T-helper 1 cell treated with Interleukin-12 subunit alpha and Interleukin-12 subunit beta and Interleukin-4 antibody, amounts not matched to agents 30 ng/mL and 1 ng/mL, for 36 hours (primary cell): ENCODE results near the gene ALKBH3. TPM values are rescaled to one million over a fixed set of nuclear protein-coding genes. Genes with fewer than 3 reads are reported as not detected.

Experiments
- intact Hi-C: fragments of 100-400 bp; cut with micrococcal nuclease; formaldehyde crosslinking; loops from one replicate; pipeline ENCODE4 v1.15.1; 2024
- total RNA-seq: library from RNA; stranded (reverse); gene quantifications from 2 replicates; pipeline ENCODE4 v1.2.3, GENCODE V29; 2022

ALKBH3 gene
- 27.9 and 33.0 TPM in 2 replicates for total RNA-seq

GRCh38 chr11:43880640-43881159 is at the start of gene ALKBH3:
Gene ALKBH3, plus strand, starts transcription at chr11:43880831. Its CDS starts 1,822 bp downstream, at chr11:43882653.
- intact Hi-C loops, result loop anchor here (1.0 to 5.0 kb wide), 10 partner anchors 10 to 568 kb away; partner anchors contain the start of genes ACCS, API5, EXT2 and HSD17B12

DNA sequence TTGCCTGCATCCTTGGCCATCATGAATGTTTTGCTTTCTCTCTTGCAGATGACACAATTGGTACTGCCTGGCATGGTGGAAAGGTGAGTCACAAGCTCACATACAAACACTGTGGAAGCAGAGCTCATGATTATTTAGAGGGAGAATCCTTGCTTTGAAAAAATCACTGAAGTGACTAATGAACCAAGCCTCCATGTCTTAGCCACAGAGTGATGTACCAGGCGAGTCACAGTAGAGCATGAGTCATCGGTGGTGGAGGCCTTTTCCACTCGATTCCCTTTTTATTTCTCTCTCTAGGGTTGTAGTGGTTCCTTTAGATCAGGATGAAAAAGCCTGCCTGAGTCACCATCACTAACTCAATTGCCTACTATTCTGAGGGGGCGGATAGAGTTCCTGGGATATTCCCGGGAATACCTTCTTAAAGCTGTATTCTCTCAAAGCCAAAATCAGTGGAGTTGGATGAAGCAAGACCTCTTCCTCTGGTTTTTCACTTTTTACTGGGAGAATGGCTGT is 49.6 kb upstream of the ALKBH3 start:
- intact Hi-C loops, result loop anchor here (1.0 kb wide), 1 partner anchor 38 kb away; no protein-coding TSS in a partner anchor

DNA sequence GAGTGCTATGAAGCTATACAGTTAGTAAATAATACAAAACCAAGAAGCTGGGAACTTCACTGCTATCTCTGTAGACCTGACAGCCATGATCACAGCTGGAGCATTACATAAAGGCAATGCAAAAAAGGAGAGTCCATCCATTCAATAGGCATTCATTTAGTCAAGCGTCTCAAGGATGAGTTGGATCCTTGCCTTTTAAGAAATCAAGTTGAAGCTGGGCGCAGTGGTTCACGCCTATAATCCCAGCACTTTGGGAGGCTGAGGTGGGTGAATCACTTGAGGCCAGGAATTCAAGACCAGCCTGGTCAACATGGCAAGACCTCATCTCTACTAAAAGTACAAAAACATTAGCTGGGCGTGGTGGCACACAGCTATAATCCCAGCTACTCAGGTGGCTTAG is 48.1 kb upstream of the ALKBH3 start:
- intact Hi-C loops, result no loop called here

GRCh38 chr11:43833657-43834073 is 47.0 kb upstream of the ALKBH3 start:
- intact Hi-C loops, result no loop called here

- intact Hi-C loops, result no loop called here
Measured at GRCh38 chr11:43834286-43834685, 46.3 kb upstream of the ALKBH3 start.

DNA sequence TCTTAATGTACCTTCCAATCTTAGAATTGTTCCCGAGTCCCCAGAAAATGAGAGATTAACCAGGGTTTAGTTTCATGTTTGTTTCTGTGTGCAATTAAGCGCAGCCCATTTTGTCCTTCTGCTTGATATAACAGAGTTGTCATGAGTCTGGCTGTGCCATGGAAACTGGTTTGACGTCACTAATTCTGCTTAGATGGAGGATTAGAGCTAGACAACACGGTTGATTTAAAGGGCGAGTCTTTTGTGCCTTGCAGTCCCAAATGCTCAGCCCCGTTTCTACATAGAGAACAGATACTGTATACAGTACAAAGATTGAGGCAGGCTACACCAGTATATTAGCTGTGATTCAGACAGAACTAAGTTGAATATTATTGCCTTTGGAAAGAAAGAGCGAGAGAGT is 45.5 kb upstream of the ALKBH3 start:
- intact Hi-C loops, result no loop called here

DNA sequence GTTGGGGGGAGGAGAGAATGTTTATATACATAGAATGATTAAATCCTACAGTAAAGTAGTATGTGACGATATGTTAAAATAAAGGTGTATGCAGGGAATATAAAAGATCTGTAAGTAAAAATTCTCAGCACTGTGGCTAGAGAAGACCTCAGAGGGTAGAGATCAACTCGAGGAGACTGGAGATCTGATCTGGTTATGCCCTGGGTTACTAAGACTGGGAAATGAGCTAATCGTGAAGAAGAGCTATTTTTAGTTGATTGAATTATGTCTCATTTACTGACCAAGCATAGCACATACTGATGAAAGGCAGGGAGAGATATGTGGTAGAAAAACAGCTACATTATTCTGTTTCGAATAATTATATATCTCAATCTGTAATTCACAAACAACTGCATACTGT is 42.8 kb upstream of the ALKBH3 start:
- intact Hi-C loops, result no loop called here

- intact Hi-C loops, result no loop called here
Measured at GRCh38 chr11:43842021-43842420, 38.6 kb upstream of the ALKBH3 start.

GRCh38 chr11:43845816-43846215 is 34.8 kb upstream of the ALKBH3 start:
- intact Hi-C loops, result no loop called here

GRCh38 chr11:43852057-43852636 is 28.5 kb upstream of the ALKBH3 start:
- intact Hi-C loops, result loop anchor here (1.0 to 5.0 kb wide), 9 partner anchors 17 to 1080 kb away; partner anchors contain the start of genes ALKBH3, API5 and HSD17B12

DNA sequence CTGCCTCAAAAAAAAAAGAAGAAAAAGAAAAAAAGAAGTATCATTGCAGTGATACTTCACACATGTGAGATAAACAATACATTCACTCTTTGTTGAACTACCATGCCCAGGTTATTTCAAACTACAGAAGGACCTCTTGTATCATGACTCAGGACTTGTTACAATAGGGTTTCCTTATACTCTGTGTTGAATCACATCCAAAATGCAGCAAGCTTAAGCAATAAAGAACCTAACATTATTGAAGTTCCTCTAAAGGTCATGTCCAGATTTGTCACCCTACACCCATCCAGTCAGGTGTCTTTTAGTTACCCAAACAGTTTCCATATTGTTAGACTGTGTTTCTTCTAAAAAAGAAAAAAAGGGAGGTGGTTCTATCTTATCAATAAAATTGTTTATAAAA is 26.9 kb upstream of the ALKBH3 start:
- intact Hi-C loops, result loop anchor here (2.0 to 5.0 kb wide), 4 partner anchors 171 to 1081 kb away; partner anchors contain the start of gene HSD17B12

GRCh38 chr11:43856993-43857392 is 23.6 kb upstream of the ALKBH3 start:
- intact Hi-C loops, result no loop called here

- intact Hi-C loops, result loop anchor here (10.0 kb wide), 1 partner anchor 706 kb away; no protein-coding TSS in a partner anchor
Measured at GRCh38 chr11:43861141-43861540, 19.5 kb upstream of the ALKBH3 start.

- intact Hi-C loops, result loop anchor here (5.0 to 10.0 kb wide), 2 partner anchors 509 to 712 kb away; partner anchors contain the start of gene TTC17
Measured at GRCh38 chr11:43866520-43866919, 14.1 kb upstream of the ALKBH3 start.

- intact Hi-C loops, result loop anchor here (5.0 to 10.0 kb wide), 2 partner anchors 510 to 712 kb away; partner anchors contain the start of gene TTC17
Measured at GRCh38 chr11:43866969-43867368, 13.7 kb upstream of the ALKBH3 start.

DNA sequence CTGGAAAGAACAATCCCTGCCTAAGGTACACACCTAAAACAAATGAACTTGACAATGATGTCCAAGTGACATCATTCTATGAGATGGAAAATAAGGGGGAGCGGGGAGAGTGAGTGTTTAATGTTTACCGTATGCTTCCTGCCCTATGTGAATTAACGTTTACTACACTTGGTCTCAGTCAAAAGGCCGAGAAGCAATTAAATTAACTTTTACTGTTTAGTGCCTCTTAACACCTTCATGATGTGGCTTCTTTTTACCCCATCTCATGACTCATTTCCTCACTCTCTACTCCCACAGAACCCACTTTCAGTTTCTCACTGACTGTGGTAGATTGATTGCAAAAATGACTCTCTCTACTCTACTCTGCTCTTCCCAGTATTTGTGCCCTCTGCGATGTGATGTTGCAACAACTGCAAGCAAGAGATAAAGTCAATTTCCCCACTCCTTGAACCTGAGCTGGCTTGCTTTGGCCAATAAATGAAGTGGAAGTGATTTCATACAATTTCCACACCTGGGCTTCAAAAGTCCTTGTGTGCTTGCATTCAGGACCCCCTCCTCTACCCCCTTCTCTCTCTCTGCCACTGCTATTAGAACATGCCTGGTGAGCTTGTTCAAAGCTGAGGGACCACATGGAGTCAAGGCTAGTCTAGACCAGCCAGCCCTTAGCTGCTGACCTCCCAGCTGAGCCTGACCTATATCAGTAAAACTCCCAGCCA is 11.6 kb upstream of the ALKBH3 start:
- intact Hi-C loops, result loop anchor here (1.0 to 10.0 kb wide), 10 partner anchors 11 to 1486 kb away; partner anchors contain the start of genes ACCS, ALKBH3, HSD17B12 and TTC17

DNA sequence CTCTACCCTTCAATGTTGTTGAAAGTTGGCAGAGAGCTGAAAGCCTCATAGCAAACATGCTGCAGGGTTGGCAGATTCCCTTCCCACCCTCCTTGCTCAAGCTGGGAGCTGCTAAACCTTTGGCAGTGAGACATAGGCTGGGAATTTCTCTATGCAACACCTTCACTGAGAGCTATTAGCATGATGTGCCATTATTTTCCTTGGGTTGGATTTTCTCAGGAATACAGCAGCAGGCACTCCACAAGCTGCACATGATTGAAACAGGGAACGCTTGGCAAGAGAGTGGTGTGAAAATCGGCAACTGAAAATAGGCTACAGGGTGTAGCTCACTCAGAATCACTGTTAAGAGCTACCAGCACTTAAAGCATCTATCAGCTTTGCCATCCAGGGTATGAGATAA is 9.6 kb upstream of the ALKBH3 start:
- intact Hi-C loops, result no loop called here

- intact Hi-C loops, result no loop called here
Measured at GRCh38 chr11:43872995-43873394, 7.6 kb upstream of the ALKBH3 start.

GRCh38 chr11:43874078-43874477 is 6.6 kb upstream of the ALKBH3 start:
- intact Hi-C loops, result no loop called here

GRCh38 chr11:43874738-43875137 is 5.9 kb upstream of the ALKBH3 start:
- intact Hi-C loops, result no loop called here

DNA sequence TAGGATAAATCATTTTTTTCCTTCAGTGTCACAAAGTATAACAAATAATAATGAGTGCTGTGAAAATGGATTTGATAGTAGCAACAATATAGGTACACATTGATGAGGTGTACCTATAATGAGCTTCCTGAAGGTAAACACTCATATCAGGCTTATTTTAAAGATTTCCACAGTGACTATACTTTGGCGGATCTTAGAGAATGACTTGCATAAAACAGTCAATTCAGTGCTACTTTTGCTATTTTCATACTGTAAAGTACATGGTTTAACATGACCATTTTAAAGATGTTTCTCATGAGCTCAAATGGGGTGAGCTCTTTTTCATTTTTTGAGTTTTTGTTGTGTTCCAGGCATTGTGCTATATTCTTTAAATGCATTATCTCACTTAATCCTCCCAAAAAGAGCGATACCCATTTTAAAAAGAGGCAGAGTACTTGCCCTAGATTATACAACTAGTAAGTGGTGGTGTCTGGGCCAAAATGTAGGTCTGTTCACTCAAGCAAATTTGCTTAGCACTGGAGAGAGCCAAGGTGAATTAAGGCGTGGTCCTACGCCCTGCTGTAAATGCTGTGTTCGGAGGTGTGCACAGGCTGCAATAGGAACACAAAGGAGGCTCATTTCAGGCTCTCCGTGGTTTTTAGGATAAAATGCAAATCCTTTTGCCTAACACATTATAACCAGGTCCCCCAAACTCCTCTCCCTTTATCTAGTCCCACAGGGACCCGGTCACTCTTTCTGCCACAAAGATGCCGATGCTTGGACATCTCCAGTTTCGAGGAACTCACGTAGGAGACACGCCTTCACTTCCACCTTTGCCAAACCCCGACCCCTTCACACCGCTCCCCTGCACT is 617 bp upstream of the ALKBH3 start:
- intact Hi-C loops, result loop anchor here (1.0 to 5.0 kb wide), 9 partner anchors 11 to 568 kb away; partner anchors contain the start of genes ACCS, API5, EXT2 and HSD17B12
